Loucy (cell line): ENCODE results near the gene NLGN4X.

Experiments
- CTCF ChIP-seq: fragments of 200-600 bp; sonication (generic); conservative IDR thresholded peaks from 2 replicates; pipeline ENCODE4 v1.5.1; 2014; ENCODE audit warnings: mild to moderate bottlenecking, antibody characterized with exemption, low read length
- EZH2phosphoT487 ChIP-seq: fragments of 200-600 bp; IDR thresholded peaks from 2 replicates; pipeline ENCODE4 v1.6.1; 2018; ENCODE audit warnings: antibody characterized with exemption, mild to moderate bottlenecking, moderate library complexity, borderline replicate concordance

DNA sequence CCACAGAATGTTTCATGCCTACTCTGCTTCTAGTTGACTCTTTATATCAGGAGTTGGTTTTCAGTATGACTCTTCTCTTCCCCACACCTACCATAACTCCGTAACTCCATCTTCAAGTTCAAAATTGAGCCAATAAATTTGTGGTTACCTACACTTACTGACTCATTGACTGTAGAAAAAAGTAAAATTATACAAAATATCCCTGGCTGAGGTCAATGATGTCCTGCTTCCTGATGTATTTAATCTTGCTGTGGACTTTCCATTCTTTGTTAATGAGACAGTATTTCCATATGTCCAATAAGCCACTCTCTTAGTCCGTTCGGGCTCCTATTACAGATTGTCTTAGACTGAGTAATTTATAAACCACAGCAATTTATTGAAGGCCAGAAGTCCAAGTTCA is 9.9 kb upstream of the NLGN4X start:
- TF ChIP-seq CTCF (no peak), EZH2phosphoT487 (no peak)
